Measurements from ENCODE around the gene CDKAL1. TPM values are rescaled to one million over a fixed set of nuclear protein-coding genes. Genes with fewer than 3 reads are reported as not detected.
"Not testable (repeated sequence)": the region's sequence is repeated elsewhere in the genome, so short reads cannot be mapped to it uniquely, and the experiment has no call there.

The CDKAL1 gene
- total RNA-seq, 4 donors from 2014 or later = 10.1 to 22.0 (median 12.5) TPM

DNA sequence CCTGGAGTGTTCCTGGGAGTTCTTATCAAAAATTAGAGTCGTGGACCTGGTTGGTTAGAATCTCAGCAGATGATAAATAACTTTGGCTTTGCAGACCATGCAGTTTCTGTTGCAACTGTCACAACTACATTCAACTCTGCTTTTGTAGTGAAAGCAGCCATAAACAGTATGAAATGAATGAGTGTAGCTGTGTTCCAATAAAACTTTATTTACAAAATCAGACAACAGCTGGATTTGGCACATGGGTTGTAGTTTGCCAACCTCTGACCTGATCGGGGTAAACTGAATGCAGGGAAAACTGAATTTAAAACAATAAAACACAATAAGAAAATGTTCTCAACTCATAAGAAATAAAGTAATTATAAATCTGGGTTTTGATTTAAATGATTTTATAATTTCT is 513.8 kb downstream of the CDKAL1 start:
- Histone ChIP-seq H3K4me3 (no peak overlapping the region), H3K36me3 (no peaks in the 10 kb centered on the region), H3K9me3 (no peaks in the 10 kb centered on the region), H3K27me3 (no peaks in the 10 kb centered on the region), H3K4me1 (no peaks in the 10 kb centered on the region), H3K27ac (no peak overlapping the region)
- TF ChIP-seq POLR2A (IDR thresholded peaks at IDR 0.05) (no peak), POLR2AphosphoS5 (IDR thresholded peaks at IDR 0.05) (no peak), EP300 (IDR thresholded peaks at IDR 0.05) (no peak)
- TF ChIP-seq, protein P1, sequence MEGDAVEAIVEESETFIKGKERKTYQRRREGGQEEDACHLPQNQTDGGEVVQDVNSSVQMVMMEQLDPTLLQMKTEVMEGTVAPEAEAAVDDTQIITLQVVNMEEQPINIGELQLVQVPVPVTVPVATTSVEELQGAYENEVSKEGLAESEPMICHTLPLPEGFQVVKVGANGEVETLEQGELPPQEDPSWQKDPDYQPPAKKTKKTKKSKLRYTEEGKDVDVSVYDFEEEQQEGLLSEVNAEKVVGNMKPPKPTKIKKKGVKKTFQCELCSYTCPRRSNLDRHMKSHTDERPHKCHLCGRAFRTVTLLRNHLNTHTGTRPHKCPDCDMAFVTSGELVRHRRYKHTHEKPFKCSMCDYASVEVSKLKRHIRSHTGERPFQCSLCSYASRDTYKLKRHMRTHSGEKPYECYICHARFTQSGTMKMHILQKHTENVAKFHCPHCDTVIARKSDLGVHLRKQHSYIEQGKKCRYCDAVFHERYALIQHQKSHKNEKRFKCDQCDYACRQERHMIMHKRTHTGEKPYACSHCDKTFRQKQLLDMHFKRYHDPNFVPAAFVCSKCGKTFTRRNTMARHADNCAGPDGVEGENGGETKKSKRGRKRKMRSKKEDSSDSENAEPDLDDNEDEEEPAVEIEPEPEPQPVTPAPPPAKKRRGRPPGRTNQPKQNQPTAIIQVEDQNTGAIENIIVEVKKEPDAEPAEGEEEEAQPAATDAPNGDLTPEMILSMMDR (IDR thresholded peaks at IDR 0.05) = no peak
- no peak for DNase-seq (ENCODE audit: low spot score in 2 of 2)
- WGBS = 91% methylated on average over 2 of the region's 2 CpGs

GRCh38 chr6:21049148-21049547 is 514.9 kb downstream of the CDKAL1 start:
- Histone ChIP-seq H3K4me3 (no peak overlapping the region), H3K4me1 (no peaks in the 10 kb centered on the region), H3K9me3 (no peaks in the 10 kb centered on the region), H3K27ac (no peak overlapping the region), H3K27me3 (no peaks in the 10 kb centered on the region), H3K36me3 (no peaks in the 10 kb centered on the region)
- no peak for TF ChIP-seq POLR2AphosphoS5 (IDR thresholded peaks at IDR 0.05)
- TF ChIP-seq, protein P1 (IDR thresholded peaks at IDR 0.05) = no peak
- DNase-seq (ENCODE audit: low spot score in 2 of 2) = no peak

- TF ChIP-seq POLR2A (IDR thresholded peaks at IDR 0.05) = no peak
- Histone ChIP-seq H3K4me3 (no peak overlapping the region), H3K27ac (no peak overlapping the region), H3K4me1 (no peaks in the 10 kb centered on the region), H3K36me3 (no peaks in the 10 kb centered on the region), H3K9me3 (no peaks in the 10 kb centered on the region), H3K27me3 (no peaks in the 10 kb centered on the region)
- no peak for DNase-seq (ENCODE audit: low spot score in 2 of 2)
These were observed 515.3 kb downstream of the CDKAL1 start for GRCh38 chr6:21049572-21049971.

- Histone ChIP-seq H3K9me3 (no peaks in the 10 kb centered on the region), H3K4me1 (no peaks in the 10 kb centered on the region), H3K27ac (no peak overlapping the region), H3K4me3 (no peak overlapping the region), H3K27me3 (no peaks in the 10 kb centered on the region), H3K36me3 (no peaks in the 10 kb centered on the region)
- no peak for DNase-seq (ENCODE audit: low spot score in 2 of 2)
- WGBS = 95% methylated on average over 2 of the region's 2 CpGs
- TF ChIP-seq POLR2A (IDR thresholded peaks at IDR 0.05) (no peak), EP300 (IDR thresholded peaks at IDR 0.05) (no peak), POLR2AphosphoS5 (IDR thresholded peaks at IDR 0.05) (no peak)
- TF ChIP-seq, protein P1 (IDR thresholded peaks at IDR 0.05) = no peak
These were observed 516.7 kb downstream of the CDKAL1 start for GRCh38 chr6:21050935-21051334.

DNA sequence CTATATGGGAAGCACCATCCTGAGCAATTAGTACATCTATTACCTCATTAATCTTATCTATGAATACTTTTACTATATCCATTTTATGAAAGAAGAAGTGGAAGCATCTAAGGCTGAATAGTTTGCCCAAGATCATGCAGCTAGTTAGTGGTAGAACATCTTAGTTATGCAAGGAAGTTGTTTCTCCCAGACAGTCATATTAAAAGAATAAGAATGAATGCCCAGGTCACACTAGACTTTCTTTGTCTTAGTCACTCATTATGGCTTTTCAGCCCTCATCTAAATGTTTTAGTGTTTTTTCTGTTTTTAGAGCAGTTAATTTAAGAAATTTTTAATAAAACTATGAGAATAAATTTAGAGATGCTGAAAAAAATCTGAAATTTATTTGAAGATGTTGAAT is 517.5 kb downstream of the CDKAL1 start:
- Histone ChIP-seq H3K27me3 (no peaks in the 10 kb centered on the region), H3K27ac (no peak overlapping the region), H3K9me3 (no peaks in the 10 kb centered on the region), H3K36me3 (no peaks in the 10 kb centered on the region), H3K4me3 (no peak overlapping the region), H3K4me1 (no peaks in the 10 kb centered on the region)
- no peak for DNase-seq (ENCODE audit: low spot score in 2 of 2)
- TF ChIP-seq EP300 (IDR thresholded peaks at IDR 0.05) (no peak), POLR2A (IDR thresholded peaks at IDR 0.05) (no peak), POLR2AphosphoS5 (IDR thresholded peaks at IDR 0.05) (no peak)
- TF ChIP-seq, protein P1 (IDR thresholded peaks at IDR 0.05) = no peak

GRCh38 chr6:21053612-21054011 is 519.4 kb downstream of the CDKAL1 start:
- no peak overlapping the region for H3K27ac ChIP-seq
- no peak for TF ChIP-seq EP300 (IDR thresholded peaks at IDR 0.05)
- no peak for TF ChIP-seq POLR2A (IDR thresholded peaks at IDR 0.05)
- TF ChIP-seq, protein P1 (IDR thresholded peaks at IDR 0.05) = no peak
- no peak for TF ChIP-seq POLR2AphosphoS5 (IDR thresholded peaks at IDR 0.05)
- DNase-seq (ENCODE audit: low spot score in 2 of 2) = no peak
- 85% methylated on average over 4 of the region's 4 CpGs for WGBS
- H3K36me3 ChIP-seq = no peaks in the 10 kb centered on the region
- no peaks in the 10 kb centered on the region for H3K9me3 ChIP-seq
- H3K4me1 ChIP-seq = no peaks in the 10 kb centered on the region
- H3K27me3 ChIP-seq = no peaks in the 10 kb centered on the region
- no peak overlapping the region for H3K4me3 ChIP-seq

GRCh38 chr6:21055480-21055879 is 521.2 kb downstream of the CDKAL1 start:
- not testable (repeated sequence) for DNase-seq (ENCODE audit: low spot score in 2 of 2); H3K4me3 ChIP-seq; H3K9me3 ChIP-seq; H3K27me3 ChIP-seq; H3K36me3 ChIP-seq; H3K27ac ChIP-seq; H3K4me1 ChIP-seq
- WGBS = 100% methylated on average over 2 of the region's 2 CpGs
